UCSD-AML1 (cell line): Measurements from ENCODE around the gene HCFC1.

Experiments
- DNase-seq: peaks from one replicate; lab custom pipeline; 2025; ENCODE audit not compliant: unreplicated experiment; lab: John Stamatoyannopoulos, UW

Gene HCFC1

GRCh38 chrX:153941336-153942252 lies 30.0 kb downstream of the HCFC1 start:
- DNase-seq, result peak; percentile 62

GRCh38 chrX:153939573-153939972 lies 32.0 kb downstream of the HCFC1 start:
- DNase-seq, result no peak

DNA sequence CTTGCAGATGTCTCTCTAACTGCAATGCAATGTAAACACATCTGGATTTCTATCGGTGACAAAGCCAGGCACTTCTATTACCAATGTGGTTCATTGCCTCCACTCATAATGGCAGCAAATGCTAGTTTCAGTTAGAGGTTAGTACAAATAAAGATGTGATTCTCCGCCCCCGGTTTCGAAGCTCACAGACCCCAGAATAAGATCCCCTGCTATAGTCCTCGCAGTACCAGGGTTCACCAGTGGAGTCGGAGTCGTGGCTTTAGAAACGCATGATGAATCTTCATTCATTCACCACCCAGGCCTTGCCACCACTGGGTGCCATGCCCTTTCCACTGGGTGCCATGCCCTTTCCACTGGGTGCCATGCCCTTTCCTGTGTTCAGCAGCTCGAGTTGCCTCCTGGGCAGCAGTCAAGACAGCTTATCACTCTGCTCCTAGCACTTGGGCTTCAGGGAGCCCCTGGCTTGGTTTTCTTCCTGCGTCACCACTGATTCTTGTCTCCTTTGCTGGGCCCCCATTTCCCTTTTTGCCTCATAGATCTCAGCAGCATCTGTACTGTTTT lies 33.3 kb downstream of the HCFC1 start:
- DNase-seq, result no peak

DNA sequence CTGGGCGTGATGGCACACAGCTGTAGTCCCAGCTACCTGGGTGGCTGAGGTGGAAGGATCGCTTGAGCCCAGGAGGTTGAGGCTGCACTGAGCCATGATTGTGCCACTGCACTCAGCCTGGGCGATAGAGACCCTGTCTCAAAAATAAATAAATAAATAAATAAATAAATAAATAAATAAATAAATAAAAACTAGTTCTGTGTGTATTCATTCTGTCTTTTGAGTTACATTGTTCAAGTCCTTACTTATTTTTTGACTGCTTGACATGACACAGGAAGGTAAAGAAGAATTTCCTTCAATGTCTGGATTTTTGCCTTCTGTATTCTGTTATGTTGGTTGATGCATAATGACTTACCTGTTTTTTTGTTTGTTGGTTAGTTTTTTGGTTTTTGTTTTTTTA lies 34.6 kb downstream of the HCFC1 start:
- no peak for DNase-seq

GRCh38 chrX:153935326-153935851 lies 36.2 kb downstream of the HCFC1 start:
- no peak for DNase-seq

- peak; percentile 80 for DNase-seq
These were observed 36.8 kb downstream of the HCFC1 start, which contains the start of gene NAA10 for GRCh38 chrX:153934762-153935325. Gene NAA10, minus strand, starts transcription at chrX:153935037. Its CDS starts 133 bp downstream, at chrX:153934904.

DNA sequence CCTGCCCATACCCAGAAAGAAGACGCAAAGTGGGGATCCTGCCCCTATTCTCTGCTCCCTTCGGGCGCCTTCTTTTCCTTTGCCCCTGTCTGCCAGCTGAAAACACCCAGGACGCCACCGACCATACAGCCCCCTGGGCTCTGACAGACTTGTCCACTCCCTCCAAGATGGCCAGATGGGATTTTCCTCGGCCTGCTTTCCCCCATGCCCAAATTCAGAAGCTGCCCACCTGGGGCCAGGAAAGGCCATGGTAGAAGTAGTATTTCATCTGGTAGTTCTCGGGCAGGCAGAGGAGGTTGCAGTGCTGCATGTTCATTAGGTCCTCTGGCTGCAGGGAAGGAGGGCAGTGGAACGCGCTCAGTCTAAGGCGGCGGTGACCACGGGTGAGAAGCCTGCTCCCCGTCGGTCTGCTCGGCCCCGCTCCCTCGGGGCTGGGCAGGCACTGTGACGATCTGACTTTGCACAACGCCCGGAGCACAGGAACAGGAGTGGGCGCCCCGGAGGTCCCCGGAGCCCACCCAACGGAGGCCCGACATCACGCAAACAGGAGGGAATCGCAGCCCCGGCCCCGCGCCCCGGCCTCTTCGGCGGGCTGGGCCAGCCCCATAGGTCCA lies 37.4 kb downstream of the HCFC1 start:
- DNase-seq, result no peak

- DNase-seq, result no peak
These were observed 37.9 kb downstream of the HCFC1 start for GRCh38 chrX:153933748-153934147.

- no peak for DNase-seq
These were observed 39.2 kb downstream of the HCFC1 start for GRCh38 chrX:153932220-153932915.

DNA sequence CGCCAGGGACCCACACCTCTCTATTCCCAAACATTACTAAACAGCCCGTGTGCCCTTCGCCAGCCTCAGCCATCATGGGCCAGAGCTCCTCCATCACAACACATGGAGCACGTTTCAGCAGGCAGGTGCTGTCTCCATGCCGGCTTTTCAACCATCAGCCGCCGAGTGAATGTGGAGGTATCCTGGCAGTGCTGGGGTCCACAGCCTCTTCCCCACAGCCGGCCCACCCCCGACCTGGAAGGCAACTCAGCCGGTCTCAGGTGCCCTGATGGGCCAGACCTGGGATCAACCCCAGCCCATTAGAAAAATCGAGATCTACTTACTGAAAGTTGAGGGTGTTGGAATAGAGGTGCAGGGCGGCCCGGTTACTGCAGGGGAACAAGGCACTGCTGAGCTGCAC lies 39.9 kb downstream of the HCFC1 start:
- no peak for DNase-seq

GRCh38 chrX:153931151-153931550 lies 40.5 kb downstream of the HCFC1 start:
- DNase-seq, result no peak

DNA sequence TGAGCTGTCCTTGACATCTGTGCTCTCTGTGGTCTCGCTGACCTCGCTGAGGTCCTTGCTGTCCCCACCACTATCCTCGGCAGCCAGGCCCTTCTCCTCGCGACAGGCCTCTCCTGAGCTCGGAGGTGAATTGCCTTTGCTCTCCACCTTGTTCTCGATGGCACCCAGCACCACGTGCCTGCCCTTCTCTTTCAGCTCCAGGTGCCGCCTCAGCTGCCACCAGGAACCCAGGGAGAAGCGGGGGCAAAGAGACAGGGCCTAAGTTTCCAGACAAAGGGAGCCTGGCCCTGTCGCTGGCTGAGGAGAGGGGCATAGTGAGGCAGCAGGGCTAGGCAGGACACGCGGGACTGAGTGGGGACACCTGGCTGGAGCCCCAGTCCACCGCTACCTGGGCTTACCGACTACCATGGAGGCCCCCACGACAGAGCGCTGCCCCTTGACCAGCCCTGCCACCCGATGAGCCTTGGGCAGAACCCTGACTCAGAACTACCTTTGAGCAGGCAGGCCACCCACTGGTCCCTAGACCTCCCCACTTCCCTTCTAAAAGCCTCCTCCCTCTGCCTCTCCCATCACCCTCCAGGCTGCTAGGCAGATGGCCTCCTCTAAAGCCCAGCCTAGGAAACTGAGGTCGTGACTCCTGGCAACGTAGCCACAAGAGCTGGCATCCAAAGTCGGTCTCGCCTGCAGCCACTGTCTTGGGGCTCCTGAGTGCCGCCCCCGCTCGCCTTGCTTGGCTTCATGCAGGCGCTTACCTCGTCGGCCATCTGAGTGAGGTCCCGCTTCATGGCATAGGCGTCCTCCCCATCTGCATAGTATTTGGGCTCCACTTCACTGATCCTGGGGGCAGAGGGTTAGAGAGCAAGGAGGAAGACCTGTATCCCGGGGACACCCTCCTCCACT lies 41.4 kb downstream of the HCFC1 start:
- DNase-seq, result no peak

DNA sequence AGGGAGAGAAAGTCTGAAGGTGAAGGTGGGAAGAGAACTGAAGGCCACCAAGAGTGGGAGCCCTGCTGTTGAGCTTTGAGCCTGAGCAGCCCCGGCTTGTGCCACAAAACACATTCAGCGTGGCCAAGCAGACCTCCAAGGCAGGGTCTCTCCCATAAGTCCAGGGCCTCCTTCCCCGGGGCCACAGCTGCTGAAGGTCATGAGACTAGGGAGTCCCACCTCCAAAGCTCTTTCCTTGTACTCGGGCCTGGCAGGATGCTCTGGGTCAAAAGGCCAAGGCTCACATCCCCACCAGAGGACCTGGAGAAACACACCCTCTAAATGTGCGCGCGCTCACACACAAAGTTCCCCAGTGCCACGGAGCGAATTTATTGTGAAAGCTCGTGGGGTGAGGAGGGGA lies 42.0 kb downstream of the HCFC1 start:
- DNase-seq, result no peak

DNA sequence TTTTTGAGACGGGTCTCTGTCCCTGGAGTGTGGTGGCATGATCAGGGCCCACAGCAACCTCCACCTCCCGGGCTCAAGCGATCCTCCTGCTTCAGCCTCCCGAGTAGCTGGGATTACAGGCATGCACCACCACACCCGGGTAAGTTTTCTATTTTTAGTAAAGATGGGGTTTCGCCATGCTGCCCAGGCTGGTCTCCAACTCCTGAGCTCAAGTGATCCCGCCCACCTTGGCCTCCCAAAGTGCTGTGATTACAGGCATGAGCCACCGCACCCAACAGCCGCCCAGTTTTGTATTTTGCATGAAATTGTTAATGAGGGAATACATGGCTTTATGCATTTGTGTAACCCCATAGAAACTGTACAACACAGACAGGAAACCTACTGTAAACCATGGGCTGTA lies 42.8 kb downstream of the HCFC1 start:
- no peak for DNase-seq

GRCh38 chrX:153927922-153928760 lies 43.5 kb downstream of the HCFC1 start:
- peak; percentile 99 for DNase-seq

DNA sequence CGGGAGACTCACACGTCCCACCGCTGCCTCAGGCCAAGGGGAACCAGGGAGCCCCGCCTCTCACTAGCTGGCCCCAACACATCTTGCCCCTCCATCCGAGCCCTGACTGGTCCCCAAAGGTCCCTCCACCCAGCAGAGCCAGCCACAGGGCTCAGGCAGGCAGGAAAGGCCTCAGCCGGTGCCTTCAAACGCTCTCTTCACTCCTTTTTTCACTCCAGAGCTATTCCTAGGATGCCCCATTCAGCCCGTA lies 44.0 kb downstream of the HCFC1 start:
- no peak for DNase-seq

DNA sequence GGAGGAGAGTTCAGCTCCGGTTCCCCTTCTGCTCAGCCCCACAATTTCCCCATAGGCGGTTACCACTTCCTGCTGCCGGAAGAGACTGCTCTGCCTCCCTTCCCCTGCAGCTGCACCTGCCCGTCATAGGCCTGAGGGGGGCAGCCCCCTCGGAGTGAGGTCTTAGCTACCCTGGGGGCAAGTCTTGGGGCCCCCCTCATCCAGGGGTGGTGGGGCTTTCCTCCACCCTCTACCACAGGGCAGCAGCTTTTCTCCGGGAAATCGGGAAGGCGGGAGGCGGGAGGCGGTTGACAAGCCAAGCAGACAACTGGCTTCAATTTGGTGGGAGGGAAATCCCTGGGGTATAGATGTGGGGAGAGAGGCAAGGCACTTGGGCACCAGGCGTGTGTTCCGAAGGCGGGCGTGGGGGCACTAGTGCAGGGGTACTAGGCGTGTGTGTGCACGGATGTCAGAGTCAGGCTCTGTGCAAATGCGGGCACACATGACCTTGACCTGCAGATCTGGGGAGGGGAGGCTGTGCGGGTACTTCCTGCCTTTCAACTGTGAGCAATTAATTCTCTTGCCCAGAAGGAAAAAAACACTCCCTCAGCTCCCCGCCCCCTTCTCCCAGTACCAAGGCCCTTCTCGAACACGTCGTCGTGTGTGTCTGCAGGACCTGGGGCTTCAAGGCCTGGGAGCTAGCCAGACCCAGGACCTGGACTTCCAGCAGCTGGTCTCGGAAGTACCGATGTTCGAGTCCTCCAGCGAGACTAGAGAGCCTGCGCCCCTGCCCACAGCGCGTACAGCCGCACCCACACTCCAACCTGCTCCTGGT lies 44.6 kb downstream of the HCFC1 start:
- DNase-seq, result peak; percentile 89

DNA sequence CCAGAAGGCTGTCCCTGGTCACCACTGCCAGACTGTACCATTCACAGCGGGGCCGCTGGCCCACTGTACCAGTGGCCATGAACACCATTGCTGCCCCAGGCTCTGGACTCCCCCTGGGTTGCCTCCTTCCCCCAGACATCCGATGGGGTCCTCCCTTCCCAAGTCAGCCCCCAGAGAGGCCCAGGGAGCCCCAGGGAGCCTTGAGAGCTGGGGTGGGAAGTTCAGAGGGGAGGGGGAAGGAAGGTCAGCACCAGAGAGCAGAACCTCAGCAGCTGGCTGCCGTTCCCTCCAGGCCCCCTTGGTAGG lies 45.1 kb downstream of the HCFC1 start:
- DNase-seq, result no peak
